Breast epithelium (tissue), 4 donors: ENCODE measurements around the gene POLR2C. TPM values are rescaled to one million over a fixed set of nuclear protein-coding genes. Genes with fewer than 3 reads are reported as not detected.

Source experiments
- DNase-seq, 2 donors: peaks; one replicate each; pipeline ENCODE4 v3.0.0-alpha.2; 2019; ENCODE audit warnings: low spot score in 2 of 2
- H3K27ac ChIP-seq, 2 donors: fragments of 200-600 bp; sonication (generic) in 1 of 2; one replicate each; pipeline ENCODE4 v1.5.1; 2016 to 2019; ENCODE audit warnings: mild to moderate bottlenecking in 1 of 2
- H3K27me3 ChIP-seq, 2 donors: fragments of 200-600 bp; sonication (generic) in 1 of 2; one replicate each; pipeline versions ENCODE4 v1.5.1 to v1.6.0; 2017 to 2019; ENCODE audit warnings: control low read depth in 1 of 2, mild to moderate bottlenecking in 1 of 2
- H3K36me3 ChIP-seq: fragments of 200-600 bp; one replicate; pipeline ENCODE4 v1.5.1; 2019
- H3K4me1 ChIP-seq, 2 donors: fragments of 200-600 bp; sonication (generic); one replicate each; pipeline ENCODE4 v1.5.1; 2016 to 2019; ENCODE audit warnings: control low read depth in 1 of 2
- H3K4me3 ChIP-seq, 3 donors: fragments of 200-600 bp; sonication (generic); 1 replicate in 2 of 3; 2 replicates in 1 of 3; pipeline ENCODE4 v1.5.1; 2016 to 2019; ENCODE audit warnings: mild to moderate bottlenecking in 3 of 3, moderate library complexity in 2 of 3
- H3K9me3 ChIP-seq, 2 donors: fragments of 200-600 bp; sonication (generic) in 1 of 2; one replicate each; pipeline ENCODE4 v1.5.1; 2016 to 2019; ENCODE audit warnings: control low read depth in 1 of 2
- POLR2A ChIP-seq: fragments of 450-650 bp; IDR thresholded peaks from one replicate; pipeline ENCODE4 v1.6.1; 2016; ENCODE audit warnings: antibody characterized with exemption, mild to moderate bottlenecking, moderate library complexity
- POLR2AphosphoS5 ChIP-seq, 3 donors: sonication (generic); formaldehyde crosslinking; IDR thresholded peaks; one replicate each; pipeline ENCODE4 v1.6.1; 2017; ENCODE audit warnings: antibody characterized with exemption in 3 of 3
- intact Hi-C: fragments of 100-400 bp; cut with DNase I; formaldehyde crosslinking; loops from one replicate; pipeline ENCODE4 v1.15.1; 2023; ENCODE audit warnings: low total_unique reads
- total RNA-seq, 3 donors: library from RNA; depleted of rRNA; stranded (reverse); fragments of >200 nt; gene quantifications; one replicate each; pipeline ENCODE4 v1.1.0, GENCODE V29; 2016
- TF ChIP-seq, protein P1 (sequence below), 3 donors: fragments of 450-650 bp; IDR thresholded peaks; one replicate each; pipeline ENCODE4 v1.5.1; 2016 to 2017; ENCODE audit warnings: antibody characterized with exemption in 3 of 3, mild to moderate bottlenecking in 3 of 3, moderate library complexity in 3 of 3

Gene POLR2C
- total RNA-seq, 3 donors from 2014 or later: 119 to 129 (median 127) TPM

DNA sequence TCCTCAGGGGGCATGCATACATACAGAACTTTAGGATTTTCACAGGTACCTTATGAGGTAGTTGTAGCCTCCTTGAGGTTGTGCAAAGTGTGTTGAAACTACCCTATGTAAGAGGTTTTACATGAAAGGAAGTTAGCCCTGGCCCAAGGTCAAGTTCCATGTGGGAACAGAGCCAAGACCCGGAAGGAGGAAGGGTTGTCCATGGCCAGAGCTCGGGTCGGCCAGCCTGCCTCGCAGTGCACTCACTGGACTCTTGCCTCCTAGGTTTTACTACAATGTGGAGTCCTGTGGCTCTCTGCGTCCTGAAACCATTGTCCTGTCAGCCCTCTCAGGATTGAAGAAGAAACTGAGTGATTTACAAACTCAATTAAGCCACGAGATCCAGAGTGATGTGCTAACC lies 8.2 kb downstream of the POLR2C start:
- intact Hi-C loops: no loop called here
- no peaks in the 10 kb centered on the region for H3K4me1 ChIP-seq
- no peaks in the 10 kb centered on the region for H3K9me3 ChIP-seq
- TF ChIP-seq, protein P1, sequence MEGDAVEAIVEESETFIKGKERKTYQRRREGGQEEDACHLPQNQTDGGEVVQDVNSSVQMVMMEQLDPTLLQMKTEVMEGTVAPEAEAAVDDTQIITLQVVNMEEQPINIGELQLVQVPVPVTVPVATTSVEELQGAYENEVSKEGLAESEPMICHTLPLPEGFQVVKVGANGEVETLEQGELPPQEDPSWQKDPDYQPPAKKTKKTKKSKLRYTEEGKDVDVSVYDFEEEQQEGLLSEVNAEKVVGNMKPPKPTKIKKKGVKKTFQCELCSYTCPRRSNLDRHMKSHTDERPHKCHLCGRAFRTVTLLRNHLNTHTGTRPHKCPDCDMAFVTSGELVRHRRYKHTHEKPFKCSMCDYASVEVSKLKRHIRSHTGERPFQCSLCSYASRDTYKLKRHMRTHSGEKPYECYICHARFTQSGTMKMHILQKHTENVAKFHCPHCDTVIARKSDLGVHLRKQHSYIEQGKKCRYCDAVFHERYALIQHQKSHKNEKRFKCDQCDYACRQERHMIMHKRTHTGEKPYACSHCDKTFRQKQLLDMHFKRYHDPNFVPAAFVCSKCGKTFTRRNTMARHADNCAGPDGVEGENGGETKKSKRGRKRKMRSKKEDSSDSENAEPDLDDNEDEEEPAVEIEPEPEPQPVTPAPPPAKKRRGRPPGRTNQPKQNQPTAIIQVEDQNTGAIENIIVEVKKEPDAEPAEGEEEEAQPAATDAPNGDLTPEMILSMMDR (IDR thresholded peaks at IDR 0.05): no peak
- no peak for TF ChIP-seq POLR2AphosphoS5 (IDR thresholded peaks at IDR 0.05)
- TF ChIP-seq POLR2A: no peak
- peak; percentile 14 to 55 for DNase-seq
- H3K4me3 ChIP-seq: no peak overlapping the region
- peak overlapping the region in 1 of 2 donors; percentile 22 for H3K27ac ChIP-seq
- peaks cover 4% of the 10 kb centered on the region for H3K36me3 ChIP-seq
- no peaks in the 10 kb centered on the region for H3K27me3 ChIP-seq

DNA sequence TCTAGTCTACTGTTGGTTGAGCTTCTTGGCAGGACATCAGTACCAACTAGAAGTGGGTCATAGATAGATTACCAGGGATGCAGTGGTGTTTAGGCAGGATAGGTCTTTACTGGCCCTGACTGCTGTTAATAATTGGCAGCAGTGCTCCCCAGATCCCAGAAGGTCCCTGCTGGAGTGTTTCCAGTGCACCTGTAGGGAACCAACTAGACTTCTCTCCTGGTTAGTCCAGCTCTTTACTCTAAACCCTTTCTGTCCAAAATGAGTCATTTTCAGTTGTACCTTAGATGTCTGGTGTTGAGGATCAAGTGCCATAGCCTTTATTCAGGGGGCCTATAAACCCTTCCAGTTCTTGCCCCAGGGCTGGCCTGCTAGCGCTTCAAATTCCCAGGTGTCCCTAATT lies 8.7 kb downstream of the POLR2C start:
- intact Hi-C loops: no loop called here
- H3K9me3 ChIP-seq: no peaks in the 10 kb centered on the region
- H3K4me3 ChIP-seq: no peak overlapping the region
- H3K4me1 ChIP-seq: no peaks in the 10 kb centered on the region
- no peaks in the 10 kb centered on the region for H3K27me3 ChIP-seq
- peak overlapping the region in 1 of 2 donors; percentile 2 for H3K27ac ChIP-seq
- H3K36me3 ChIP-seq: peaks cover 4% of the 10 kb centered on the region
- no peak for DNase-seq
- TF ChIP-seq, protein P1 (IDR thresholded peaks at IDR 0.05): no peak
- TF ChIP-seq POLR2A (no peak), POLR2AphosphoS5 (IDR thresholded peaks at IDR 0.05) (no peak)

DNA sequence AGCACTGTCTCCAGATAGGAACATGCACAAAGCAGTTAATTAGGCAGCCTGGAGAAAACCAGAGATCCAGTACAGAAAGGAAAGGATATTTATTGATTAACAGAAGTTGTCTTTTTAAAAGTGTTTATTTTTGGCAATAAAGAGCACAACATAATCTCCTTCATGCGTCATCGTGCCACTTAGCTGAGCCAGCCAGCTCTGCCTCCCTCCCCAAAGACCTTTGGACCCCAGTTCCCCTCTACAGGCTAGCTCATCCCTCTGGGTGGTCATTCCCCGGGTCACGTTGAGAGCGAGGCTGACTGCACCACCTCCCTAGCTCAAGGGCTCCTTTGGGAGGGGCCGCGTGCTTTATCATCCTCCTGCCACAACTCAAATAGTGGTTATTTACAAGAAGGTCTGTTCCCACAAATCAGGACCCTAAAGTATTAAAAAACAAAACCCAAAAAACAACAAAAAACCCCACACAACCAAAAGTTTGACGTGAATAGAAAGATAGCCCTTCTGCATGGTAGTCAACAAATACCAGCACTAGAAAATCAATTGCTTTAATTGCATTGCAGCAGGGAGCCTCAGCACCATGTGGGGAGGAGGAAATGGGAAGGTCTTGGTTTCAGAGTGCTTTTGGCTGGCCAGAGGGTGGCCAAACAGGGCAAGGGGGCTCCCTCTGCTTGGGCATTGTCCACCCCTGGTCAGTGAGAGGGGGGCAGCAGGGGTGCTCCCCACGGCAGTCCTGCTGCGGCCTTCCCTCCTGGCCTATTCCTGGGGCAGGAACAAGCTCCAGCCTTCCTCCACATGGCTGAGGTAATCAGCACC lies 9.6 kb downstream of the POLR2C start:
- TF ChIP-seq, protein P1 (IDR thresholded peaks at IDR 0.05): no peak
- TF ChIP-seq POLR2AphosphoS5 (IDR thresholded peaks at IDR 0.05) (no peak), POLR2A (no peak)
- H3K4me1 ChIP-seq: no peaks in the 10 kb centered on the region
- DNase-seq: peak in 1 of 2 donors; percentile 34

DNA sequence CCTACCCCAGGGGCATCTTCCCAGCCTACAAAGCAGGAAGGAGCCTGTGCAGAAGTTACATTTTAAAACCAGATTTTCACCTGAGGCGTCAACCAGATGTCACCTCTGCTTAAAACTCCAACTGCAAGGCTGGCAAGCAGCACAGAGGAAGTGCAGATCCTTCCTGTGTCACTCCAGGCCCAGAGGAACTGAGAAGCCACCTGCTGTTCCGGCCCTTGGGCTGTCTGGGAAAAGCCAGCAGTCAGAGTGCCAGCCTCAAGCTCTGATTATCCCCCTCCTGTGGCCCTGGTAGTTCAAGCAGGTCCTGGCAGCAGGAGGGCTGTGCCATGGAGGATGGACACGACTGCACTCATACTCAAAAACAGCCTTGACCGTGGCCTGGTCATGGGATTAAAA lies 10.2 kb downstream of the POLR2C start:
- intact Hi-C loops: no loop called here
- Histone ChIP-seq H3K36me3 (peaks cover 4% of the 10 kb centered on the region), H3K9me3 (no peaks in the 10 kb centered on the region), H3K4me3 (no peak overlapping the region), H3K27me3 (no peaks in the 10 kb centered on the region), H3K27ac (peak overlapping the region in 1 of 2 donors; percentile 58), H3K4me1 (no peaks in the 10 kb centered on the region)
- TF ChIP-seq POLR2A: no peak
- TF ChIP-seq, protein P1 (IDR thresholded peaks at IDR 0.05): no peak
- no peak for TF ChIP-seq POLR2AphosphoS5 (IDR thresholded peaks at IDR 0.05)
- peak in 1 of 2 donors; percentile 10 for DNase-seq

More for the DNA sequence above, 9.6 kb downstream of the POLR2C start:
- Histone ChIP-seq H3K4me3 (no peak overlapping the region), H3K9me3 (no peaks in the 10 kb centered on the region), H3K27ac (peak overlapping the region in 1 of 2 donors; percentile 58), H3K36me3 (peaks cover 4% of the 10 kb centered on the region), H3K27me3 (no peaks in the 10 kb centered on the region)
- intact Hi-C loops: no loop called here

GRCh38 chr16:57473176-57473840 lies 10.8 kb downstream of the POLR2C start:
- no peak for TF ChIP-seq POLR2A
- TF ChIP-seq, protein P1 (IDR thresholded peaks at IDR 0.05): no peak
- TF ChIP-seq POLR2AphosphoS5 (IDR thresholded peaks at IDR 0.05): no peak
- Histone ChIP-seq H3K27me3 (no peaks in the 10 kb centered on the region), H3K4me1 (no peaks in the 10 kb centered on the region), H3K9me3 (no peaks in the 10 kb centered on the region), H3K27ac (no peak overlapping the region), H3K36me3 (peaks cover 4% of the 10 kb centered on the region), H3K4me3 (no peak overlapping the region)
- intact Hi-C loops: no loop called here
- DNase-seq: peak in 1 of 2 donors; percentile 41
